Epidermal melanocyte (primary cell): ENCODE results near the gene CHCHD6.

Experiments used
- DNase-seq: peaks from one replicate; pipeline ENCODE4 v3.0.0; 2011; ENCODE audit warnings: low spot score; ENCODE audit not compliant: insufficient read length

The CHCHD6 gene

GRCh38 chr3:126704494-126705214 lies 614 bp downstream of the CHCHD6 start:
- DNase-seq: no peak

- no peak for DNase-seq
These were observed 2.6 kb downstream of the CHCHD6 start for GRCh38 chr3:126706631-126707030.

- no peak for DNase-seq
These were observed 7.2 kb downstream of the CHCHD6 start for GRCh38 chr3:126711121-126711760.

- no peak for DNase-seq
These were observed 9.2 kb downstream of the CHCHD6 start for GRCh38 chr3:126713199-126713598.

- DNase-seq: no peak
These were observed 10.3 kb downstream of the CHCHD6 start for GRCh38 chr3:126714276-126714900.

GRCh38 chr3:126714921-126715320 lies 10.9 kb downstream of the CHCHD6 start:
- DNase-seq: no peak

- DNase-seq: no peak
These were observed 11.4 kb downstream of the CHCHD6 start for GRCh38 chr3:126715432-126715831.

GRCh38 chr3:126716057-126716456 lies 12.0 kb downstream of the CHCHD6 start:
- DNase-seq: no peak

GRCh38 chr3:126718561-126719445 lies 14.8 kb downstream of the CHCHD6 start:
- no peak for DNase-seq

- DNase-seq: no peak
These were observed 16.6 kb downstream of the CHCHD6 start for GRCh38 chr3:126720596-126720995.

- no peak for DNase-seq
These were observed 17.2 kb downstream of the CHCHD6 start for GRCh38 chr3:126721246-126721645.

- DNase-seq: no peak
These were observed 19.2 kb downstream of the CHCHD6 start for GRCh38 chr3:126723237-126723636.

- no peak for DNase-seq
These were observed 19.8 kb downstream of the CHCHD6 start for GRCh38 chr3:126723801-126724200.

GRCh38 chr3:126728680-126729079 lies 24.6 kb downstream of the CHCHD6 start:
- no peak for DNase-seq

- no peak for DNase-seq
These were observed 26.3 kb downstream of the CHCHD6 start for GRCh38 chr3:126730376-126730775.

GRCh38 chr3:126731044-126731443 lies 27.0 kb downstream of the CHCHD6 start:
- DNase-seq: no peak

GRCh38 chr3:126732281-126733060 lies 28.4 kb downstream of the CHCHD6 start:
- DNase-seq: no peak

GRCh38 chr3:126733061-126733430 lies 29.0 kb downstream of the CHCHD6 start:
- no peak for DNase-seq

GRCh38 chr3:126734106-126734723 lies 30.2 kb downstream of the CHCHD6 start:
- DNase-seq: no peak

GRCh38 chr3:126737527-126737926 lies 33.5 kb downstream of the CHCHD6 start:
- no peak for DNase-seq
